SK-N-MC (cell line): ENCODE results near the gene LGR4.

Experiments used
- EZH2 ChIP-seq: fragments of 200-600 bp; sonication (generic); IDR thresholded peaks from one replicate; pipeline ENCODE4 v1.6.1; 2017; ENCODE audit warnings: antibody characterized with exemption
- POLR2AphosphoS5 ChIP-seq: IDR thresholded peaks from 2 replicates; pipeline ENCODE4 v1.6.1; 2012; ENCODE audit warnings: mild to moderate bottlenecking, low read depth, low read length, borderline replicate concordance

- TF ChIP-seq EZH2 (no peak), POLR2AphosphoS5 (no peak)
Measured at GRCh38 chr11:27395556-27396258, 76.9 kb downstream of the LGR4 start.
